GM19467 (cell line): ENCODE data around the gene NGEF.
"Not testable (repeated sequence)": the region's sequence is repeated elsewhere in the genome, so short reads cannot be mapped to it uniquely, and the experiment has no call there.

Experiments
- ATAC-seq: cut with Tn5 transposase; IDR thresholded peaks from one replicate; pipeline ENCODE4 v1.9.1; 2021; ENCODE audit warnings: mild to moderate bottlenecking, moderate library complexity; ENCODE audit not compliant: unreplicated experiment

NGEF gene

GRCh38 chr2:232937278-232937906, 75.7 kb downstream of the NGEF start:
- no peak for ATAC-seq

- no peak for ATAC-seq
These were observed 81.4 kb downstream of the NGEF start for GRCh38 chr2:232931636-232932035.

GRCh38 chr2:232930059-232930400, 83.0 kb downstream of the NGEF start:
- no peak for ATAC-seq

- ATAC-seq = no peak
These were observed 83.6 kb downstream of the NGEF start for GRCh38 chr2:232929303-232930058.

- no peak for ATAC-seq
These were observed 84.3 kb downstream of the NGEF start for GRCh38 chr2:232928551-232929302.

- no peak for ATAC-seq
These were observed 85.1 kb downstream of the NGEF start for GRCh38 chr2:232927793-232928550.

GRCh38 chr2:232927032-232927792, 85.8 kb downstream of the NGEF start:
- no peak for ATAC-seq

GRCh38 chr2:232926431-232926939, 86.6 kb downstream of the NGEF start:
- ATAC-seq = no peak

GRCh38 chr2:232925821-232926156, 87.3 kb downstream of the NGEF start:
- ATAC-seq = no peak

GRCh38 chr2:232925153-232925820, 87.8 kb downstream of the NGEF start:
- no peak for ATAC-seq

- no peak for ATAC-seq
These were observed 88.6 kb downstream of the NGEF start for GRCh38 chr2:232924433-232924832.

GRCh38 chr2:232920760-232921159, 92.3 kb downstream of the NGEF start:
- no peak for ATAC-seq

- no peak for ATAC-seq
These were observed 93.0 kb downstream of the NGEF start for GRCh38 chr2:232920055-232920454.

- ATAC-seq = no peak
These were observed 93.9 kb downstream of the NGEF start for GRCh38 chr2:232919141-232919540.

- no peak for ATAC-seq
These were observed 99.2 kb downstream of the NGEF start for GRCh38 chr2:232913903-232914302.

GRCh38 chr2:232911712-232912277, 101.3 kb downstream of the NGEF start:
- ATAC-seq = no peak

- no peak for ATAC-seq
These were observed 102.7 kb downstream of the NGEF start for GRCh38 chr2:232910376-232910775.

- no peak for ATAC-seq
These were observed 104.4 kb downstream of the NGEF start for GRCh38 chr2:232908695-232909094.

- ATAC-seq = not testable (repeated sequence)
These were observed 105.4 kb downstream of the NGEF start for GRCh38 chr2:232907718-232908085.
